NCI-H748 treated with DMSO at 0.1 percent for 48 hours (cell line): ENCODE measurements around the gene RBBP8.

ENCODE experiments used
- DNase-seq: peaks from one replicate; lab custom pipeline; 2025; lab: John Stamatoyannopoulos, UW

Gene RBBP8

DNA sequence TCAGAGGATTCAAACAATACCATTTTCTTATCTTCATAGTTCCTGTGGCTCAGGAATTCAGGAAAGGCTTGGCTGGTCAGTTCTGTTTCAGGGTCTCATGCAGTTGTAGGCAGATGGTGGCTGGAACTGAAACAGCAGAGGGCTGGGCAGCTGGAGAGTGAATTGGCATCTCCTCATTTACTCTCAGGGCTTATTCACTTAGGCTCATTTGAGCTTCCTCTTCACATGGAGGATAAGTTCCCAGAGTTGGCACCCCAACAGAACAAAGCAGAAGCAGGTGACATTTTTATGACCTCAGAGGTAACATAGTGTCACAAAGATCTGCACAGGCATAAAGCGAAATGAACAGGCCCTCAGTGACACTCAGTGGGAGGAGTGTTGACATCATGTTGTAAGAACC, 66.1 kb downstream of the RBBP8 start:
- no peak for DNase-seq

DNA sequence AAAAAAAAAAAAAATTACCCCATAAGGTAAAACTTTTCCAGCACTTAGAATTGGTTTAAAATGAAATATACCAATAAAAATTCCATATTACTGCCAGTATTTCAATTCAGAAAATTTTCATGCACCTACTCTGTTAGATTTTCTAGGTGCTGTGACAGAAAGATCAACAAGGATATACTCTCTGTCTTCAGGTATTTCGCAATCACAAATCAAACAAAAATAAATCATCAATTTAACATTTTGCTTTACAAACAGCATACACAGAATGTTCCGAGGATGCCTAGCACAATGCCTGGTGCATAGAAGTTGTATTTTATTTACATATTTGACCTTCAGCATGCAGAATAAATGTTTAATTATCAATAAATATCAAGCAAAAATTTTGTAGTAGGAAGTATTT, 66.5 kb downstream of the RBBP8 start:
- DNase-seq: no peak

DNA sequence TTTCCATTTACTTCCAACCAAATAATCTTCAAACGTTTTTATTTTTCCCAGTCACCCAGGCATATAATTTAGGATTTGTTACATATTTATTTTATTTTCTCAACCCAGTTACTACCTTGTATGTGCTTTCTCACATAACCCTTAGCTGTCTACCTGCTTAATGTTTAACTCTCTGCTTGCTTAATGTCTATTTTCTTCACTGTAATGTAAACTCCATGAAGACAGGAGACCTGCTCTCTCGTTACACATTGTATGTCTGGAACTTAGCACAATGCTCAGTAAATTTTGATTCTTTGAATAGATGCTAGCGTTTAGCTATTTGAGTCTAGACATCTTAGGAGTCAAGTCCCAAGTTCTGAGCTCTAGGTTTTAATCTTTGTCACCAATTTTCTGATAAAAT, 70.2 kb downstream of the RBBP8 start:
- no peak for DNase-seq

DNA sequence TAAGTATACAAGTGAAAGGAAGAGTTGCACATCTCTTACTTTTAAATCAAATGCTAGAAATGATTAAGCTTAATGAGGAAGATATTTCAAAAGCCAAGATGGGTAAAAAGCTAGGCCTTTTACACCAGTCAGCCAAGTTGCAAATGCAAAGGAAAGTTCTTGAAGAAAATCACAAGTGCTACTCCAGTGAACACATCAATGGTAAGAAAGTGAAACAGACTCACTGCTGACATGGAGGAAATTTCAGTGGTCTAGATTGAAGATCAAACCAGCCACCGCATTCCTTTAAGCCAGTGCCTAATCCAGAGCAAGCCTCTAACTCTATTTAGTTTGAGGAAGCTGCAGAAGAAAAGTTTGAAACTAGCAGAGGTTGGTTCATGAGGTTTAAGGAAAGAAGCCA, 79.1 kb downstream of the RBBP8 start:
- DNase-seq: no peak

DNA sequence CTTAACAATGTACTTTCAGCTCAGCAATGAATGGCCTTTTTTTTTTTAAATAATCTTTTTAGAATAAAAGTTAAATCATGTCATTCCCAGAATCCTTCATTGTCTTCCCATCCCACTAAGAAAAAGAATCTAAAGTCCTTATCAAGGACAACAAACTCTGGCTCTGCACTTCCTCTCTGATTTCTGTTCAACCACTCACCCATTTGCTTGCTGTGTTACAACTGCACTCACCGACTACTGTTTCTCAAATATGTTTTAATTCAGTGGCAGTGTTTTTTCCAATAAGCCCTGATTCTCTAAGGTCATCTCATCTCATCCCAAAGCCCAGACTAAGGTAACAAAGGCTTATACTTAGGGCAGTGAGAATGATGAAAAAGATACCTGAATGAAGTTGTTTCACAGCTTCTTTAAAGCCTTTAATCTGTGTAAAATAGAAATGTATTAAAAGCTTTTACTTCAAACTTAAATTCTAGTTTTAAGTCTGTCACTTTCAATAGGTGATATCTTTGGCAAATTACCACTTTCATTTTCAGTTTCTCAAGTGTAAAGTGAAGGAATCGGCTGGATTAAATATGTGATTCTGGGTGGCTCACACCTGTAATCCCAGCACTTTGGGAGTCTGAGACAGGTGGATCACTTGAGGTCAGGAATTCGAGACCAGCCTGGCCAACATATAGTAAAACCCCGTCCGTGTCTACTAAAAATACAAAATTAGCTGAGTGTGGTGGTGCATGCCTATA, 87.6 kb downstream of the RBBP8 start:
- no peak for DNase-seq

DNA sequence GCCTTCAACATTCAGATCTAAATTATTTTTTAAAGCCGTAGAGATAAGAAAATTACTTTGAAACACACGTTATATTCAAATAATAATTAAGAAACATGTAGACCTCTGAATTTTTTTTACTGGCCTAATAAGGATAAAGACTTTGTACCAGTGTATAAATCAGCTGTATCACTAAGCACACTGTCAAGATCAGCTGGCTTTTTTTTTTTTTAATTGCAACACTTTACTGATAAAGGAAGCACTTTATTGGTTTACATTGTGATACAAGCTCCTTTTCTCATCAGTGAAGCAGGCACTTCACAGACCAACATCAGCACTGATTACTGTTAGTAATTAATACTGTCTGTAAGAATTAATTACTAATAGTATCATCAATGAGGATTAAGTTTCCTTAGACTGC, 88.5 kb downstream of the RBBP8 start:
- no peak for DNase-seq

DNA sequence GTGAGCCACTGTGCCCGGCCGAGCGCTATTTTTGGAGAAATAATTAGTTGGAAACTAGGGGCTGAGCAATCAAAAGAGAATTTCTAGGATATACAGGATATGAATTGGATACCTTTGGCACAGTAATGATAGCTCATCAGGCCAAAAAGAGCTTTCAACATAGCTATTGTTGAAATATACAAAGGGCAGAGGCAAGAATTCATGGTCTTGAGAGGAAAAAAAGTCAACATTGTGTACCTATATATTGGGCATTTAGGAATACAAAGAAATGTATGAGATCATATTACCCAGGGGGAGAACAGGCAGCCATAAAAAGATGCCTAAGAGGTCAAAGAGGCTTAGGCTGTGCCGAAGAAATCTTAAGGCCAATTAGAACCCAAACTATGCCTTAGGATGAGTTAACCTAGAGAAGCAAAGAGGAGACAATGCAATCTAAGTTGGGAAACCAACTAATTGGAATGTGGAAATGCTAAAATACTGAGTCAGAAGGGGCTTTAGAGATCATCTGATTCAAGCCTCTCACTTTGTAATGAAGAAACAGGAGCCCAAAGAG, 99.0 kb downstream of the RBBP8 start:
- no peak for DNase-seq

DNA sequence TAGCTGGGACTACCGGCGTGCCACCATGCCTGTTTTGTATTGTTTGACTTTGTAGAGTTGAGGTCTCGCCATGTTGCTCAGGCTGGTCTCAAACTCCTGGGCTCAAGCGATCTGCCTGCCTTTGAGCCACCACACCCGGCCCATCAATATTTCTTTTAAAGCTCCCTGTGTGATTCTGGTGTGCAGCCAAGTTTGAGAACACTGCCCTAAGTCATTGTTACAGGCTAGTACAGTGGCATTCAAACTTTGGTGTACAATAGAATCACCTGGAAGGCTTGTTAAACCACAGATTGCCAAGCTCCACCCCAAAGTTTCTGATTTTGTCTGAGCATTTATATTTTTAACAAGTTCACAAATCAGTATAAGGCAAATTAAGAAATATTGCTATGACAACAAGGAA, 99.9 kb downstream of the RBBP8 start:
- no peak for DNase-seq

DNA sequence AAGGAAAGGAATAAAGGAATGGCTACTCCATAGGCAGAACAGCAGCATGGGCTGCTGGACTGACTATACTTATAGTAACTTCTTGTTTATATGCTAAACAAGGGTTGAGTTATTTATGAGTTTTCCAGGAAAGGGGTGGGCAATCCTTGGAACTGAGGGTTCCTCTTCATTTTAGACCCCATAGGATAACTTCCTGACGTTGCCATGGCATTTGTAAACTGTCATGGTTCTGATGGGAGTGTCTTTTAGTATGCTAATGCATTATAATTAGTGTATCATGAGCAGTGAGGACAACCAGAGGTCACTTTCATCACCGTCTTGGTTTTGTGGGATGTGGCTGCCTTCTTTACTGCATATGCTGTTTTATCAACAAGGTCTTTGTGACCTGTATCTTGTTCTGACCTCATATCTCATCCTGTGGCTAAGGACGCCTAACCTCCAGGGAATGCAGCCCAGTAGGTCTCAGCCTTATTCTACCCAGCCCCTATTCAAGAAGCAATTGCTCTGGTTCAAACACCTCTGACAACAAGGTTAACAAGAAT, 103.6 kb downstream of the RBBP8 start:
- DNase-seq: no peak

DNA sequence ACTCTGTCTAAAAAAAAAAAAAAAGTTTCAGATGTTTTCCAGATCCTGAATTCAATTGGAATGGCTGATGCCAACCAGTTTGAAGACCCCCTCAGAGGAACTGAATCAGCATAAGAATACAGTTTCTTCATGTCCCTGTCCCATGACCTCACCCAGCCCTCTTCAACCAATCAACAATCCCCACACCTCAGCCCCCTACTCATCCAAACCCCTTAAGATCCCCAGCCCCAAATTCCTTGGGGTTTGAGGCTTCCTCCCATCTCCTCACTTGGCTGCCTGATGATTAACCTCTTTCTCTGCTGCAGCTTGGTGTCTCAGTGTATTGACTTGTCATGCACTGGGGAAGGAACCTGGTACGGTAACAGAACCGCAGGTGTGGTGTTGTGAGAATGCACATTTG, 104.5 kb downstream of the RBBP8 start:
- no peak for DNase-seq

DNA sequence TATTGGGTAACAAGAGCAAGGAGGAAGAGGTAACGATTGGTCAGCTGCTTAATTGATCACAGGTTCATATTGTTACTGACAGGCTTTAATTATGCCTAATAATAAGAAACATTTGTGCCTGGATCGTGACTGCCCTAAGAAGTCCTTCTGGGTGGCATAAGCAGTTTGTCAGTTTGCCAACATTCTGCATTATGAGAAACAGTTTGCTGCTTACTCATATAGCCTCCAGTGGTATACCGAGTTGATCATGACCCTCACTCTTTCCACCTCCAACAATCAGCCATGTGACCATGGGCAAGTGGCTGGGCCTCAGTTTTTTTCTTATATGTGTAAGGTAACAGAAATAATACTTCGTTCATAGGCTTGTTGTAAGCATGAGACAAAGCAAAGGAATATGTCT, 105.6 kb downstream of the RBBP8 start:
- DNase-seq: no peak

DNA sequence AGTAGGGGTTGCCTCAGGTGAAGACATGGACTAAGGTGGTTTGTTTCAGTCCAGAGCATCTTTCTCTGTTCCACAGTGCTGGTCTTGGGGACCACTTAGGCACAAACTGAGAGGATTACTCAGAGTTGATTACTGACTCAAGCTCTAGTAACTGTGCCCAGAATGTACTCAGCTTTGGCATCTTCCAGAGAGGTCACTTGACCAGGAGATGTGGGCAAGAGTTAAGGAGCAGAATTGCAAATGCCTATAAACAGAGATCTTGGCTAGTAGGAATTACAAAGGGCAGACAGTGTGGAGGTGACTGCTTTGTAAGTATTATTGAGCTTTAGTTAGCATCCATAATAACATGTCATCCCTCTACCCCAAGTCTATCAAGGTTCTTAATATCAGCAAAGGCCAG, 109.0 kb downstream of the RBBP8 start:
- no peak for DNase-seq

DNA sequence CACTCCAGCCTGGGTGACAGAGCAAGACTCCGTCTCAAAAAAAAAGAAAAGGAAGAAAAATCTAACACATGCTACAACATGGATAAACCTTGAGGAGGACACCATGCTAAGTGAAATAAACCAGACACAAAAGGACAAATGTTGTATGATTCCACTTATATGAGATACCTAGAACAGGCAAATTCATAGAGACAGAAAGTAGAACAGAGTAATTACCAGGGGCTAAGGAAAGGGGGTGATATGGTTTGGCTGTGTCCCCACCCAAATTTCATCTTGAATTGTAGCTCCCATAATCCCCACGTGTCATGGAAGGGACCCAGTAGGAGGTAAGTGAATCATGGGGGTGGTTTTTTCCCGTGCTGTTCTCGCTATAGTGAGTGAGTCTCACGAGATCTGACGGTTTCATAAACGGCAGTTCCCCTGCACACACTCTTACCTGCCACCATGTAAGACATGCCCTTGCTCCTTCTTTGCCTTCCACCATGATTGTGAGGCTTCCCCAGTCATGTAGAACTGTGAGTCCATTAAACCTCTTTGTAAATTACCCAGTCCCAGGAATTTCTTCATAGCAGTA, 110.8 kb downstream of the RBBP8 start:
- no peak for DNase-seq

DNA sequence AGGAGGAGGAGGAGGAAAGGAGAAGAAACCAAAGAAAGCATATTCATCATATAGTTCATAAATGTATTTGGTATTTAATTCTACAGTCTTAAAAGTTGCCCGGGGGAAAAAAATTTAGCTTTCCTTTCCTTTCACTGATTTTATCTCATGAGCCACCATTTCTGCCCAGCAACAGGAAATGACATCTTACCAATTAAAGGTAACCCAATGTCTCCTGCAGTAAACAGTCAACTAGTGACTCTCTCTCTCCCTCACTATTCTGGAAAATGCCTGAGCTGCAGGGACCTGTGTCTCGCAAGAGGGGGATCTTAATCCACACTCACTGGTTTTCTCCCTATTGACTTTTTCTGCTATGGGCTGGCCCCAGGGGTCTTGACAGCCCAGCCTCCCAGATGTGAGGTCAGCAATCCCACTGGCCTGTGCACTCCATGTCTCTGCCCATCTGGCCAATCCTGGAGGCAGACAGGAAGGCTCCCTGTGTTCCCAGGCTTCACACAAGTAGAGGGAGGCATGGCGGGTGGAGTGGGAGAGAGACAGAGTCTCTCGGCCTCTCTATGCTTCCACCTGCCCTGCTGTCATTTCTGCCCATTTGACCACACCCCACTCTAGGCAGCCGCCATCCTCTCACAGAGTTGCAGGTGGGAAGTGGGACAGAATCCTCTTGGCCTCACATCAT, 116.7 kb downstream of the RBBP8 start:
- no peak for DNase-seq

DNA sequence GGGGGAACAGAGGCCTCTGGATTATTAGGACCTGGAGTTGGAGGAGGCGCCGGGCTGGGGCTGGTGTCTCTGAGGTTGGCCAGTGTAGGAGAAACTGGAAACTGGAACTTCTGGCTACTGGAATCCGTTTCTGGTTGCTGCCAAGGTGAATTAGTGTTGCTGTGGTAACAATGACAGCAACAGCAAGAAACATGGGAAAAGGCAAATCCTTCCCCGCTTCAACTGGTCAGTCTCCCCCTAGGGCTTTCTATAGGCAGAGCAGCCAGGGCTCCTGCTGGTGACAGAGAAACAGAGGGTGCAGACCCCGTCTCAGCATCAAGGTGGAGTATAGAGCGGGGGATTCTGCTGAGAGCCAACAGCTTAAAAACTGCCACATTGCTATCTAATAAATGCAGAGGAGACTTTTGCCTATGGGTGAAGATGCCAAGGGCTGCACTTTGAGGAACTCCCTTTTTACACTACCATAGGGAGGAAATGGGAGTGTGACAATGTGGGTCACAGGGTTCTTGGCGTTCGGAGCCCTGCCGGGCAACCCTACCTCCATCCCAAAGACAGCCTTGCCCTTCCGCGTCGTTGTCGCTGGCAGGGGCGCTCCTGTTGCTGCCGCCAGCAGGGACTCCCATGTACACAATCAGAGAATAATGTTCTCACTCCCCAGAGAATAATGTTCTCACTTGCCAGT, 120.8 kb downstream of the RBBP8 start:
- no peak for DNase-seq

DNA sequence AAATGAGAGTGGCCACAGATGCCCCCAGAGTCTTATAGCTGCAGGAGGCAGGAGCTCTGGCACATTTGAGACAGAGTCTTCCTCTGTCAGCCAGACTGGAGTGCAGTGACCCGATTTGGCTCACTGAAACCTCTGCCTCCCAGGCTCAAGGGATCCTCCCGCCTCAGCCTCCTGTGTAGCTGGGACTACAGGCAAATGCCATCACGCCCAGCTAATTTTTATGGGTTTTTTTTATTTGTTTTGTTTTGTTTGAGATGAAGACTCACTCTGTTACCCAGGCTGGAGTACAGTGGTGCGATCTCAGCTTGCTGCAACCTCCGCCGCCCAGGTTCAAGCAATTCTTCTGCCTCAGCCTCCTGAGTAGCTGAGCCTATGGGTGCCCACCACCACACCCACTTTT, 121.4 kb downstream of the RBBP8 start:
- DNase-seq: no peak

DNA sequence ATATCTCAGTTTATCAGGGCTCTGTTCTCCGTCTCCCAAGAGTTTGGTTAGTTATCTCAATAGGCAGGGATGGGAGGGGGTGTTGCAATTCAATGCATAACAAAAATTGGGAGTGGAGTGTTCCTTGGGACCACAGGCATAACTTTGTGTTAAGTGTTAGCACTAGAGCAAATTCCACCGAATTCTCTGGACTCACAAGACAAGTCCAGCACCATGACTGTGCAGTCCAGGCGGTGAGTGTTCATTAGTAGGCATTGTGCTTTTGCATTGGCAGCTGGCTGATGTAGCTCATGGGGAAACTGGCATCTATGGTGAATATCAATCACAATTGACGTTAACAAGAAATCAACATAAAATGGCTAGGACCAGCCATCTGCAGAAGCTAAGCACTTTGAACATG, 123.2 kb downstream of the RBBP8 start:
- DNase-seq: no peak

DNA sequence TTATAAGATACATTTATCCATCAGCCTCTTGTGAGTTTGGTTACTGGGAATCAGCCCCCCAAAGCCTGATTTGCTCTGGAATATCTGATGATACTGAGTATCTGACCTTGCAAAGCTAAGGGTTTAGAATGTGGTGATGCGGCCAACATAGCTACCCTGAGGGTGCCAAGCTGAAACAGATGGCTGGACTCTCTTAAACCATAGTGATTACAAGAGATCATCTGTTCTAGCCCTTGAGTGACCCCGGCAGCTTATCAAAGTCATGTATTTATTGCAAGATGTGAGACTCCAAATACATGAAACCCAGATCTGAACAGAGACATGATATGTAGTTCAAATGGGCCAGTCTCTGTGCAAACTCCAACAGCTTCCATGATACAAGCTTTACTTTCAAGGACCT, 124.0 kb downstream of the RBBP8 start:
- no peak for DNase-seq

DNA sequence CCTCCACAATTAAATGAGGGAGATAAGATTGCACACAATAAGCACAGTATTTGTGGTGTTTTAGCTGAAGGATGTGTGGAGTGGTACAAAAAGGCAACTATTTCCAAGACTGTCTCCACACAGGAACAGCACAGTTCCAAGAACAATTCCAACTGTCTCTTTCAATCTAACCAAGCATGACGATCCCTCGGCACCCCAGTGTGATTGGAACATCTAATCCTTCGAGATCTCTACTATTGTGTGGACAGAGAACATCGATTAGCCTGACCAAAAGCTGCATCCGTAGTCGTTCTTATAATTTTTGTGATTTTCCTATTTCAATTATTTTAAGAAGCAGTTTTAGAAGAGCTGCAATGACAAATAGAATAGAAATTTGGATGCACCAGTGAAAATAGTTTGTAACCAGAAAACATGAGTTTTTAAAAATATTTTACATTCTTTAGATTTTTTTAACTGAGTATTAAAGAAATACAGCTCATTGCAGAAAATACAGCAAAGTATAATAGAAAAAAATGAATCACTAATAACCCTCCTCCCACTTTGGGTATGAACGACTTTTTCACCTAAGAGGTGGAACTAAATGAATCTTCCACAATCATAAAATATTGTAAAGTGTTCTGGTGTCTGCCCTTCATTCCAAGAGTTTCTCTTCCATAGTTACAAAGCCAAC, 125.8 kb downstream of the RBBP8 start:
- no peak for DNase-seq

DNA sequence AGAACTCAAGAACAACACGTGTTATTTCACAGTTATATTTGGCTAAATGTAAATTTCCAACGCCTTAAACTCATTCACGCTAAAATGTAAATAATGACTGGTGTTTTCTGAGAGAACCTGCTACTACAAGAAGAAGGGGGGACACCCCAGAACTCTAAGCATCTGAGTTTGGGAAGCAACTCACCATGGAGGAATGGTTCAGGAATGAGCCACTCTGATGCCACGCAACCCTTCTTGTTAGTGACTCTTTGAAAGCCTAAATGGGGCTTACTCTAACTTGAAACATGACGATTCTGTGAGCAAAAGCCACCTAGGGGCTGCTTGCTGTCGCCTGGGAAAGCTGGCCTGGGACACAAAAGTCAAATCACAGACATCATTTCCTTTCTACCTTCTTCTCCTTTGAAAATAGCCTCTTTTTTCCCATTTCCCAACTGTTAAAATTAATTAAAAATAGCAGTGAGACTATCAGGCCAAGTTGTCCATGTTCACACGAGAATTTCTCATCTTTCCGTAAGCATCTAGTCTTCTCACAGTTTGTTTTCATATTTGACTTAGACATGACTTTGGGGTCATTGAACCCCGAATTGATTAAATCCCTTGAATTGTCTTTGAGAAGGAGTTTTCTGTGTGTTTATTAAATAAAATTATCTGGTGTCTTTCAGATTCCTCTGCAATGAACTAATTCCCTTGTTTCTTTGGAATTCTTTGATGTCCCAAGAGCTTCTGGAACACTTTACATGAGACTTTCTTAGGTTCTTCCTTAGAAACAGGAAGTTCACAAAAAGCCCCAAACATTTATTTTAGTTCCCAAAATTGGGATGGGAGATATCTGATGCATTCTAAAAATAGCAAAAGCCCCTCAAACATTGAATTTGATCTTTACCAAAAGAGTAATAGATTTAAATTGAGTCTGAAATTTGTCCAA, 126.7 kb downstream of the RBBP8 start:
- no peak for DNase-seq

DNA sequence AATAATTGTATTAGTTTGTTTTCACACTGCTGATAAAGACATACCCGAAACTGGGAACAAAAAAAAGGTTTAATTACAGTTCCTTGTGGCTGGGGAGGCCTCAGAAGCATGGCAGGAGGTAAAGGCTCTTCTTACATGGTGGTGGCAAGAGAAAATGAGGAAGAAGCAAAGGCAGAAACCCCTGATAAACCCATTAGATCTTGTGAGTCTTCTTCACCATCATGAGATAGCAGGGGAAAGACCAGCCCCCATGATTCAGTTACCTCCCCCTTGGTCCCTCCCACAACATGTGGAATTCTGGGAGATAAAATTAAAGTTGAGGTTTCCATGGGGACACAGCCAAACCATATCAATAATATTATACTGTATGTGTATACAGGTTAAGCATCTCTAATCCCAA, 128.9 kb downstream of the RBBP8 start:
- no peak for DNase-seq
